Neural cell (in vitro differentiated cells): Measurements from ENCODE around the gene CTSE. TPM values are rescaled to one million over a fixed set of nuclear protein-coding genes. Genes with fewer than 3 reads are reported as not detected.
"Not testable (repeated sequence)": the region's sequence is repeated elsewhere in the genome, so short reads cannot be mapped to it uniquely, and the experiment has no call there.

Experiments used
- H2AFZ ChIP-seq: fragments of 200-600, 300-800 bp; sonication (generic), shearing (Covaris generic); 2 replicates; pipeline ENCODE4 v1.6.0; 2014; ENCODE audit warnings: low read depth, mild to moderate bottlenecking, antibody characterized with exemption, low read length, moderate library complexity
- H3F3A ChIP-seq: fragments of 200-600 bp; shearing (Covaris generic); 2 replicates; pipeline ENCODE4 v1.6.1; 2016; ENCODE audit warnings: mild to moderate bottlenecking, moderate library complexity, mixed read lengths, antibody characterized with exemption, low read length; ENCODE audit not compliant: insufficient read depth, poor library complexity, severe bottlenecking
- H3K27ac ChIP-seq: fragments of 200-600, 300-800 bp; sonication (generic), shearing (Covaris generic); 2 replicates; pipeline ENCODE4 v1.5.1; 2014; ENCODE audit warnings: mild to moderate bottlenecking, low read length, moderate library complexity
- H3K27me3 ChIP-seq: fragments of 300-800, 200-600 bp; sonication (generic), shearing (Covaris generic); 2 replicates; pipeline ENCODE4 v1.6.0; 2014; ENCODE audit warnings: mild to moderate bottlenecking, low read depth, low read length, moderate library complexity; ENCODE audit not compliant: insufficient read depth
- H3K36me3 ChIP-seq: fragments of 300-800, 200-600 bp; sonication (generic), shearing (Covaris generic); 2 replicates; pipeline ENCODE4 v1.5.1; 2014; ENCODE audit warnings: mild to moderate bottlenecking, antibody characterized with exemption, low read length, moderate library complexity; ENCODE audit not compliant: insufficient read depth
- H3K4me2 ChIP-seq: fragments of 300-800, 200-600 bp; sonication (generic), shearing (Covaris generic); 2 replicates; pipeline ENCODE4 v1.6.0; 2014; ENCODE audit warnings: mild to moderate bottlenecking, low read length
- H3K4me3 ChIP-seq: fragments of 300-800, 200-600 bp; sonication (generic), shearing (Covaris generic); 2 replicates; pipeline ENCODE4 v1.5.1; 2014; ENCODE audit warnings: mild to moderate bottlenecking, low read length, moderate library complexity
- H3K79me2 ChIP-seq: fragments of 200-600 bp; shearing (Covaris generic); replicated peaks from 2 replicates; pipeline ENCODE4 v1.6.0; 2014; ENCODE audit warnings: mild to moderate bottlenecking, low read length, moderate library complexity; ENCODE audit not compliant: insufficient read depth
- H3K9ac ChIP-seq: fragments of 300-800, 200-600 bp; sonication (generic), shearing (Covaris generic); 2 replicates; pipeline ENCODE4 v1.6.1; 2016; ENCODE audit warnings: mild to moderate bottlenecking, low read length, mixed read lengths
- H3K9me2 ChIP-seq: fragments of 200-600 bp; shearing (Covaris generic); 2 replicates; pipeline ENCODE4 v1.6.1; 2016; ENCODE audit warnings: mild to moderate bottlenecking, low read length, mixed read lengths; ENCODE audit not compliant: insufficient read depth
- H3K9me3 ChIP-seq: fragments of 200-600, 300-800 bp; sonication (generic), shearing (Covaris generic); 2 replicates; pipeline ENCODE4 v1.6.1; 2016; ENCODE audit warnings: mild to moderate bottlenecking, mixed run types, low read length, moderate library complexity, mixed read lengths
- H4K20me1 ChIP-seq: fragments of 200-600 bp; shearing (Covaris generic); 2 replicates; pipeline ENCODE4 v1.6.1; 2016; ENCODE audit warnings: mild to moderate bottlenecking, mixed run types; ENCODE audit not compliant: insufficient read depth
- CTCF ChIP-seq: fragments of 450-650 bp; IDR thresholded peaks from 2 replicates; pipeline ENCODE4 v1.5.1; 2014; ENCODE audit warnings: antibody characterized with exemption, mild to moderate bottlenecking, moderate library complexity; ENCODE audit not compliant: poor library complexity, severe bottlenecking
- EP300 ChIP-seq: fragments of 450-650 bp; conservative IDR thresholded peaks from 2 replicates; pipeline ENCODE4 v1.6.1; 2014; ENCODE audit warnings: antibody characterized with exemption, mild to moderate bottlenecking, moderate library complexity; ENCODE audit not compliant: poor library complexity, severe bottlenecking
- EZH2 ChIP-seq: fragments of 200-600, 300-800 bp; shearing (Covaris generic), sonication (generic); IDR thresholded peaks from 2 replicates; pipeline ENCODE4 v1.6.1; 2014; ENCODE audit warnings: antibody characterized with exemption, low read length, borderline replicate concordance, mild to moderate bottlenecking; ENCODE audit not compliant: insufficient read depth, poor library complexity, severe bottlenecking
- MXI1 ChIP-seq: fragments of 450-650 bp; conservative IDR thresholded peaks from 2 replicates; pipeline ENCODE4 v1.6.1; 2014; ENCODE audit warnings: antibody characterized with exemption, mild to moderate bottlenecking; ENCODE audit not compliant: poor library complexity, severe bottlenecking
- POLR2AphosphoS5 ChIP-seq: IDR thresholded peaks from 2 replicates; pipeline ENCODE4 v1.6.1; 2012
- RAD21 ChIP-seq: fragments of 450-650 bp; conservative IDR thresholded peaks from 2 replicates; pipeline ENCODE4 v1.6.1; 2014; ENCODE audit warnings: antibody characterized with exemption, mild to moderate bottlenecking, moderate library complexity
- REST ChIP-seq: IDR thresholded peaks from 2 replicates; pipeline ENCODE4 v1.6.1; 2012; ENCODE audit warnings: borderline replicate concordance
- SMC3 ChIP-seq: fragments of 450-650 bp; conservative IDR thresholded peaks from 2 replicates; pipeline ENCODE4 v1.6.1; 2014; ENCODE audit warnings: antibody characterized with exemption, mild to moderate bottlenecking, moderate library complexity; ENCODE audit not compliant: poor library complexity
- TAF1 ChIP-seq: IDR thresholded peaks from 2 replicates; pipeline ENCODE4 v1.6.1; 2012; ENCODE audit warnings: low read depth
- polyA plus RNA-seq: library from polyadenylated mRNA; depleted of rRNA; stranded (reverse); fragments of >200 nt; gene quantifications from 2 replicates; pipeline ENCODE4 v1.2.3, GENCODE V29; 2014

The CTSE gene
- polyA plus RNA-seq, 1 donor from 2014 or later: not detected

- no peaks in the 10 kb centered on the region for H3K9me2 ChIP-seq
- H3K27me3 ChIP-seq: no peaks in the 10 kb centered on the region
- no peak overlapping the region for H2AFZ ChIP-seq
- TF ChIP-seq POLR2AphosphoS5: no peak
- no peak for TF ChIP-seq CTCF
- TF ChIP-seq EZH2: no peak
- no peak for TF ChIP-seq MXI1
- no peaks in the 10 kb centered on the region for H3K36me3 ChIP-seq
- no peaks in the 10 kb centered on the region for H4K20me1 ChIP-seq
- no peaks in the 10 kb centered on the region for H3K79me2 ChIP-seq
- H3K9ac ChIP-seq: no peak overlapping the region
- H3F3A ChIP-seq: no peaks in the 10 kb centered on the region
- no peak overlapping the region for H3K4me3 ChIP-seq
- H3K9me3 ChIP-seq: no peaks in the 10 kb centered on the region
- H3K27ac ChIP-seq: no peak overlapping the region
- H3K4me2 ChIP-seq: no peak overlapping the region
These were observed 35.7 kb upstream of the CTSE start for GRCh38 chr1:206059355-206059915.

GRCh38 chr1:206058927-206059292, 35.2 kb upstream of the CTSE start:
- Histone ChIP-seq H3K4me2 (no peak overlapping the region), H4K20me1 (no peaks in the 10 kb centered on the region), H3K79me2 (no peaks in the 10 kb centered on the region), H3K4me3 (no peak overlapping the region), H3K27me3 (no peaks in the 10 kb centered on the region), H3K27ac (no peak overlapping the region), H2AFZ (no peak overlapping the region), H3K9me3 (no peaks in the 10 kb centered on the region), H3K9me2 (no peaks in the 10 kb centered on the region), H3K9ac (no peak overlapping the region), H3K36me3 (no peaks in the 10 kb centered on the region), H3F3A (no peaks in the 10 kb centered on the region)
- TF ChIP-seq TAF1 (no peak), MXI1 (no peak), EZH2 (no peak), POLR2AphosphoS5 (no peak), EP300 (no peak), RAD21 (no peak), SMC3 (no peak), REST (no peak)

GRCh38 chr1:206058289-206058926, 34.7 kb upstream of the CTSE start:
- not testable (repeated sequence) for H3K9ac ChIP-seq

GRCh38 chr1:206055639-206056323, 32.1 kb upstream of the CTSE start:
- not testable (repeated sequence) for H3K9ac ChIP-seq, H3K9me2 ChIP-seq, H2AFZ ChIP-seq, H3K27me3 ChIP-seq, H3K4me2 ChIP-seq, H4K20me1 ChIP-seq, H3K36me3 ChIP-seq, H3K79me2 ChIP-seq, H3K9me3 ChIP-seq, H3F3A ChIP-seq, H3K4me3 ChIP-seq, H3K27ac ChIP-seq

More at GRCh38 chr1:206058289-206058926, 34.7 kb upstream of the CTSE start:
- not testable (repeated sequence) for H3K79me2 ChIP-seq, H3K4me3 ChIP-seq, H3K9me2 ChIP-seq, H3K36me3 ChIP-seq, H3K27ac ChIP-seq, H3K4me2 ChIP-seq, H3K27me3 ChIP-seq, H4K20me1 ChIP-seq, H3K9me3 ChIP-seq, H2AFZ ChIP-seq, H3F3A ChIP-seq
